Measurements from ENCODE around the gene LYPD6. TPM values are rescaled to one million over a fixed set of nuclear protein-coding genes. Genes with fewer than 3 reads are reported as not detected.

Gene LYPD6
- total RNA-seq, 1 donor from 2014 or later, result 0.47 TPM

DNA sequence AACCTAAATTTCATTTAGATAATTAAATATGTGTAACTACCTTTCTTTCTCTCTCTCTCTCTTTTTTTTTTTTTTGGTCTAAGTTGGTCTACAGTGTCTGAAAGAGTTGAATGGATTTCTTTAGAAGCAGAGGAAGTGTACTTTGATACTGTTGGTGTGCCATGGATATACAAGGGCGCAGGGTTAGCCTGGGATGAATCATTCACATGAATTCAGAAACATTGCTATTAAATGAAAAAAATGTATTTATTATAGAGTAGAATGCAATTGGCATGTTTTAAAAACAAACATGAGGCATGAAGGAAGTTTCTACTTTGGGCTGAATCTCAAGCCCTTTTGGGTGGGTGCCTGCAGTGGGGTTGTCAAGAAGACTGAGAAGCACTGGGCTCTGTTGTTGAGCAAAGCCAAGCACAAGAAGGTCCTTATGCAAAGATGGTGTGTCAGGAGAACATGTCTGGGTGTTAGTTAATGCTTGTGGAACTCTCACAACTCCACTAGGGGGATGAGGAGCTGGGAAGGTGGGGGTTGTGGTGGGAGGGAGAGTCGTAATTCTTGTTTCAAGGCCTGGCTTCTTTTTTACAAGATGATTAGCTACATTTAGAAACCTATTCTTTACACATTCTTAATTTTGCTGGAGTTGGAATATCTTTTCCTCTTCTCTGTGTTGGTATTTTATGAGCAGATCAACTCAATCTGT lies 57.9 kb downstream of the LYPD6 start:
- peaks cover 7% of the 10 kb centered on the region for H3K27me3 ChIP-seq (ENCODE audit: low read depth)
- TF ChIP-seq CTCF (IDR thresholded peaks at IDR 0.05), result no peak
- H3K9me3 ChIP-seq, result no peaks in the 10 kb centered on the region
- no peaks in the 10 kb centered on the region for H3K4me1 ChIP-seq
- no peak for DNase-seq
- intact Hi-C loops (cut with DNase I), result no loop called here
- H3K27ac ChIP-seq, result no peak overlapping the region
- no peaks in the 10 kb centered on the region for H3K36me3 ChIP-seq
- H3K4me3 ChIP-seq, result no peak overlapping the region
- ATAC-seq, result no peak

DNA sequence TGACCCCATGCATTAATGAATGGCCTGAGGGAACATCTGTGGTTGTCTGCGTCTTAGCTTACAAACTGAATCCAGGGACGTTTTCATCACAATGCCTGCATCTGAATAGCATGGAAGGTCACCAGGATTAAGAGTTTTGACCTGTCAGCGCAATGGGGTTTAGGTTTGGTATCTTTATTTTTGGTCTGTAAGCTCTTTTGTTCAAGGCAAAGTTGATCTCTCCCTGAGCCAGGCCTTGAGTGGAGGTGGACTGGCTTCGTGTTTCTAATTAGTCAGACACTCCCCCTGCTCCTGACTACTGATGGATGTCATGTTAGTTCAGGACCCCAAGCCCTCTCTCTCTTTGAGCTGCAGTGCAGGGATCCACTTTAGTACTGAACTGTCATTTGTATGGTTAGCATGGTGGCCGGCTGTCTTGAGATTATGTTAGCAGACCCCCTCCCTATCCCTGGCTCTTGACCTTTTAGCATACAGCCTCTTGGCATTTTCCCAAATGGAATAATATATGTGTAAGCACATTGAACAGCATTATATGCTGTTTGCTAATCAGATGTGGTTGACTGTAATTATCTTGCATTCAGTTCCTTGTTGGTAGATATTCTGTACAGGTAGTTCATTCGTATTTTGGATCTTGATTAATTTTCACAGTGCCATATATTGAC lies 59.2 kb downstream of the LYPD6 start:
- no peak for ATAC-seq
- no peak for DNase-seq
- H3K27ac ChIP-seq, result no peak overlapping the region
- H3K27me3 ChIP-seq (ENCODE audit: low read depth), result peaks cover 7% of the 10 kb centered on the region
- no peaks in the 10 kb centered on the region for H3K36me3 ChIP-seq
- H3K4me3 ChIP-seq, result no peak overlapping the region
- no peaks in the 10 kb centered on the region for H3K9me3 ChIP-seq
- intact Hi-C loops (cut with DNase I), result no loop called here
- no peaks in the 10 kb centered on the region for H3K4me1 ChIP-seq
- no peak for TF ChIP-seq CTCF (IDR thresholded peaks at IDR 0.05)

GRCh38 chr2:149393614-149394013 lies 63.2 kb downstream of the LYPD6 start:
- Histone ChIP-seq H3K27ac (no peak overlapping the region), H3K4me3 (no peak overlapping the region), H3K27me3 (ENCODE audit: low read depth) (no peaks in the 10 kb centered on the region), H3K36me3 (no peaks in the 10 kb centered on the region), H3K9me3 (no peaks in the 10 kb centered on the region), H3K4me1 (no peaks in the 10 kb centered on the region)
- no peak for ATAC-seq
- TF ChIP-seq CTCF (IDR thresholded peaks at IDR 0.05), result no peak
- intact Hi-C loops (cut with DNase I), result no loop called here
- no peak for DNase-seq

GRCh38 chr2:149394864-149395263 lies 64.5 kb downstream of the LYPD6 start:
- no peak overlapping the region for H3K27ac ChIP-seq
- H3K4me3 ChIP-seq, result no peak overlapping the region
- no peaks in the 10 kb centered on the region for H3K4me1 ChIP-seq
- no peaks in the 10 kb centered on the region for H3K27me3 ChIP-seq (ENCODE audit: low read depth)
- H3K9me3 ChIP-seq, result no peaks in the 10 kb centered on the region
- H3K36me3 ChIP-seq, result no peaks in the 10 kb centered on the region
- TF ChIP-seq CTCF (IDR thresholded peaks at IDR 0.05), result no peak
- DNase-seq (no peak), ATAC-seq (no peak)
- intact Hi-C loops (cut with DNase I), result no loop called here

DNA sequence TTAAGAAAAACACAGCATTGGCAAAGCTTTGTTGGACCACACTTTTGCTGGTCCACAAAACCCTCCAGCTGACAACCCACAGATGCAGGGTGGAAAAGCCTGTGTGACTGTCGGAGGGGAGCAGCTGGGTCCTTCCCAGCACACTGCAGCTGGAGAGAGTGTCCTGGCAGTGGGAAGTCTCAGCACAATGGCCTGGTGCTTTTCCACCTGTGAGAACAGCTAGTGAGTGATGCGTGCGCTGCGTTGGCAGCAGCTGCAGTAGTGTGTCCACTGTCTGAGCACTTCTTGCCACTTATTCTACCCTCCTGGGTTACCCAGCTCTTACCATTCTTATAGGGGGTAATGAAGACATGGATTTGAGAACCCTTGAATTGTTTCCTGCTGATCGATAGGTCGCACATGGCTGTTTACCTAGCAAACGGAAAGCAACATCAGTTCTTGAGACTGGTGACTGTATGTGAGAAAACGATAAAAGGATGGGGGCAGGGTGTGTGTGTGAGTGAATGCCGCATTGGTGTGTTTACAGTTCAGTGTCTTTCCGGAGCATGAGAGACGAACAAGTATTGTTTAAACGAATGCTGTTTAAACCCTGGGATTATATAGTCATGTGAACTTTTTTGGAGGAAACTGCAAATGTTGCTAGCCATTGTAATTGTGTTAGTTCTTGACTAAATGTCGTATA lies 69.7 kb downstream of the LYPD6 start:
- Histone ChIP-seq H3K9me3 (no peaks in the 10 kb centered on the region), H3K27ac (no peak overlapping the region), H3K27me3 (ENCODE audit: low read depth) (peaks cover 3% of the 10 kb centered on the region), H3K36me3 (no peaks in the 10 kb centered on the region), H3K4me3 (no peak overlapping the region), H3K4me1 (no peaks in the 10 kb centered on the region)
- no peak for DNase-seq
- intact Hi-C loops (cut with DNase I), result no loop called here
- ATAC-seq, result no peak
- no peak for TF ChIP-seq CTCF (IDR thresholded peaks at IDR 0.05)
